KMS-11 (cell line): Measurements from ENCODE around the gene ASIC4.

Experiments used
- H2AFZ ChIP-seq: fragments of 200-600 bp; sonication (generic); 2 replicates; pipeline ENCODE4 v1.6.1; 2016; ENCODE audit warnings: antibody characterized with exemption, mixed run types, low read depth
- H3K27ac ChIP-seq: fragments of 200-600 bp; sonication (generic); 2 replicates; pipeline ENCODE4 v1.6.1; 2016; ENCODE audit warnings: mild to moderate bottlenecking, mixed run types
- H3K27me3 ChIP-seq: fragments of 200-600 bp; sonication (generic); 2 replicates; pipeline ENCODE4 v1.6.1; 2017; ENCODE audit warnings: mild to moderate bottlenecking, low read depth, mixed run types, moderate library complexity; ENCODE audit not compliant: insufficient read depth
- H3K36me3 ChIP-seq: fragments of 200-600 bp; sonication (generic); 2 replicates; pipeline ENCODE4 v1.6.1; 2017; ENCODE audit warnings: mild to moderate bottlenecking, mixed run types; ENCODE audit not compliant: insufficient read depth
- H3K4me1 ChIP-seq: fragments of 200-600 bp; sonication (generic); 2 replicates; pipeline ENCODE4 v1.6.1; 2016; ENCODE audit warnings: mild to moderate bottlenecking, low read depth, mixed run types; ENCODE audit not compliant: poor library complexity, severe bottlenecking
- H3K4me2 ChIP-seq: fragments of 200-600 bp; sonication (generic); 2 replicates; pipeline ENCODE4 v1.7.0; 2016; ENCODE audit warnings: mild to moderate bottlenecking, mixed run types
- H3K4me3 ChIP-seq: fragments of 200-600 bp; sonication (generic); IDR thresholded peaks from 2 replicates; pipeline ENCODE4 v1.6.1; 2017; ENCODE audit warnings: low read depth, low read length, mixed read lengths; ENCODE audit not compliant: insufficient read depth
- H3K79me2 ChIP-seq: fragments of 200-600 bp; sonication (generic); 2 replicates; pipeline ENCODE4 v1.6.1; 2016; ENCODE audit warnings: low read depth, mixed run types; ENCODE audit not compliant: insufficient read depth
- H3K9ac ChIP-seq: fragments of 200-600 bp; sonication (generic); 2 replicates; pipeline ENCODE4 v1.6.1; 2016; ENCODE audit warnings: mild to moderate bottlenecking, mixed run types
- H4K20me1 ChIP-seq: fragments of 200-600 bp; sonication (generic); 2 replicates; pipeline ENCODE4 v1.6.1; 2016; ENCODE audit warnings: mild to moderate bottlenecking, mixed run types; ENCODE audit not compliant: insufficient read depth
- TF ChIP-seq, protein P1 (sequence below): fragments of 200-600 bp; sonication (generic); conservative IDR thresholded peaks from 2 replicates; pipeline ENCODE4 v1.6.1; 2017; ENCODE audit warnings: low read depth, mild to moderate bottlenecking, antibody characterized with exemption, low read length, moderate library complexity, mixed read lengths

Gene ASIC4

GRCh38 chr2:219545943-219546352, 31.7 kb downstream of the ASIC4 start:
- Histone ChIP-seq H3K79me2 (no peaks in the 10 kb centered on the region), H3K36me3 (no peaks in the 10 kb centered on the region), H3K9ac (no peak overlapping the region), H3K4me2 (no peak overlapping the region), H4K20me1 (no peaks in the 10 kb centered on the region), H3K27me3 (peaks cover 60% of the 10 kb centered on the region), H2AFZ (no peak overlapping the region), H3K4me3 (no peak overlapping the region), H3K27ac (no peak overlapping the region), H3K4me1 (peaks cover 4% of the 10 kb centered on the region)
- TF ChIP-seq, protein P1, sequence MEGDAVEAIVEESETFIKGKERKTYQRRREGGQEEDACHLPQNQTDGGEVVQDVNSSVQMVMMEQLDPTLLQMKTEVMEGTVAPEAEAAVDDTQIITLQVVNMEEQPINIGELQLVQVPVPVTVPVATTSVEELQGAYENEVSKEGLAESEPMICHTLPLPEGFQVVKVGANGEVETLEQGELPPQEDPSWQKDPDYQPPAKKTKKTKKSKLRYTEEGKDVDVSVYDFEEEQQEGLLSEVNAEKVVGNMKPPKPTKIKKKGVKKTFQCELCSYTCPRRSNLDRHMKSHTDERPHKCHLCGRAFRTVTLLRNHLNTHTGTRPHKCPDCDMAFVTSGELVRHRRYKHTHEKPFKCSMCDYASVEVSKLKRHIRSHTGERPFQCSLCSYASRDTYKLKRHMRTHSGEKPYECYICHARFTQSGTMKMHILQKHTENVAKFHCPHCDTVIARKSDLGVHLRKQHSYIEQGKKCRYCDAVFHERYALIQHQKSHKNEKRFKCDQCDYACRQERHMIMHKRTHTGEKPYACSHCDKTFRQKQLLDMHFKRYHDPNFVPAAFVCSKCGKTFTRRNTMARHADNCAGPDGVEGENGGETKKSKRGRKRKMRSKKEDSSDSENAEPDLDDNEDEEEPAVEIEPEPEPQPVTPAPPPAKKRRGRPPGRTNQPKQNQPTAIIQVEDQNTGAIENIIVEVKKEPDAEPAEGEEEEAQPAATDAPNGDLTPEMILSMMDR: no peak

- H3K27ac ChIP-seq: no peak overlapping the region
Measured at GRCh38 chr2:219547621-219548020, 33.3 kb downstream of the ASIC4 start.

DNA sequence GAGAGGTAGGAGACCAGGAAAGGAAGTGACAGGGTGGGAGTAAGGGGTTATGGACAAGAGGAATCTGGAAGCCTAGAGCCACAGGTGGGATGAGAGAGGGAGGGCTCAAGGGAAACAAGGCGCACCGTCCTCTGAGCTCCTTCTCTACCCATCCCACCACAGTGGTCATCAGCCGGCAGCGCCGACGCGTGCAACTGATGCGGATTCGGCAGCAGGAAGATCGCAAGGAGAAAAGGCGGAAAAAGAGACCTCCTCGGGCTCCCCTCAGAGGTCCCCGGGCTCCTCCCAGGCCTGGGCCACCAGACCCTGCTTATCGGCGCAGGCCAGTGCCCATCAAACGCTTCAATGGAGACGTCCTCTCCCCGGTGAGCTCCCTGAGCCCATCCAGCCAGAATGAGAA, 34.7 kb downstream of the ASIC4 start:
- Histone ChIP-seq H3K4me3 (no peak overlapping the region), H3K27me3 (peaks cover 80% of the 10 kb centered on the region), H3K4me1 (no peaks in the 10 kb centered on the region), H3K79me2 (no peaks in the 10 kb centered on the region), H3K36me3 (no peaks in the 10 kb centered on the region), H3K4me2 (no peak overlapping the region), H3K9ac (no peak overlapping the region), H3K27ac (no peak overlapping the region), H4K20me1 (no peaks in the 10 kb centered on the region), H2AFZ (no peak overlapping the region)
- TF ChIP-seq, protein P1: no peak

More at GRCh38 chr2:219547621-219548020, 33.3 kb downstream of the ASIC4 start:
- Histone ChIP-seq H3K4me2 (no peak overlapping the region), H4K20me1 (no peaks in the 10 kb centered on the region), H3K9ac (no peak overlapping the region), H3K36me3 (no peaks in the 10 kb centered on the region), H3K4me3 (no peak overlapping the region), H3K27me3 (peaks cover 69% of the 10 kb centered on the region), H3K4me1 (no peaks in the 10 kb centered on the region), H2AFZ (no peak overlapping the region), H3K79me2 (no peaks in the 10 kb centered on the region)
- TF ChIP-seq, protein P1: no peak

GRCh38 chr2:219549619-219550018, 35.3 kb downstream of the ASIC4 start:
- H3K27me3 ChIP-seq: peaks cover 79% of the 10 kb centered on the region
- TF ChIP-seq, protein P1: no peak
- H3K4me1 ChIP-seq: no peaks in the 10 kb centered on the region
- no peaks in the 10 kb centered on the region for H4K20me1 ChIP-seq
- no peak overlapping the region for H2AFZ ChIP-seq
- no peaks in the 10 kb centered on the region for H3K36me3 ChIP-seq
- H3K79me2 ChIP-seq: no peaks in the 10 kb centered on the region
- no peak overlapping the region for H3K9ac ChIP-seq
- H3K4me2 ChIP-seq: no peak overlapping the region
- H3K27ac ChIP-seq: no peak overlapping the region
- no peak overlapping the region for H3K4me3 ChIP-seq
